Vagina (tissue), 2 donors: ENCODE measurements around the gene NHERF2. TPM values are rescaled to one million over a fixed set of nuclear protein-coding genes. Genes with fewer than 3 reads are reported as not detected.

ENCODE experiments used
- DNase-seq, 2 donors: peaks; one replicate each; pipeline ENCODE4 v3.0.0-alpha.2; 2017; ENCODE audit errors: extremely low spot score in 2 of 2
- H3K27ac ChIP-seq: fragments of 200-600 bp; sonication (generic); one replicate; pipeline ENCODE4 v1.5.1; 2019
- H3K27me3 ChIP-seq: fragments of 200-600 bp; sonication (generic); one replicate; pipeline ENCODE4 v1.5.1; 2019
- H3K36me3 ChIP-seq, 2 donors: fragments of 200-600 bp; sonication (generic); one replicate each; pipeline ENCODE4 v1.5.1; 2017 to 2019
- H3K4me1 ChIP-seq: fragments of 200-600 bp; sonication (generic); one replicate; pipeline ENCODE4 v1.5.1; 2019
- H3K4me3 ChIP-seq, 2 donors: fragments of 200-600 bp; sonication (generic); 1 replicate in 1 of 2; 2 replicates in 1 of 2; pipeline ENCODE4 v1.5.1; 2016 to 2019
- H3K9me3 ChIP-seq: fragments of 200-600 bp; sonication (generic); one replicate; pipeline ENCODE4 v1.5.1; 2019
- CTCF ChIP-seq, 3 experiments: fragments of 450-650 bp in 2 of 3; fragments of 200-600 bp in 1 of 3; sonication (generic) in 1 of 3; IDR thresholded peaks; one replicate each; pipeline ENCODE4 v1.5.1; 2017 to 2019; ENCODE audit warnings: antibody characterized with exemption in 3 of 3, mild to moderate bottlenecking in 2 of 3, moderate library complexity in 2 of 3
- POLR2A ChIP-seq, 2 donors: fragments of 450-650 bp; IDR thresholded peaks; one replicate each; pipeline ENCODE4 v1.6.1; 2017; ENCODE audit warnings: antibody characterized with exemption in 2 of 2, mild to moderate bottlenecking in 2 of 2, moderate library complexity in 2 of 2
- POLR2AphosphoS5 ChIP-seq, 2 donors: sonication (generic); formaldehyde crosslinking; IDR thresholded peaks; one replicate each; pipeline ENCODE4 v1.9.0; 2017; ENCODE audit warnings: antibody characterized with exemption in 2 of 2, mild to moderate bottlenecking in 2 of 2, low read depth in 1 of 2; ENCODE audit not compliant: insufficient read depth in 1 of 2
- intact Hi-C: fragments of 100-400 bp; cut with DNase I; formaldehyde crosslinking; loops from one replicate; pipeline ENCODE4 v1.15.1; 2023
- total RNA-seq: library from RNA; depleted of rRNA; stranded (reverse); fragments of >200 nt; gene quantifications from one replicate; pipeline ENCODE4 v1.2.3, GENCODE V29; 2016

Gene NHERF2
- total RNA-seq, 1 donor from 2014 or later, result 44.7 TPM

- H3K4me1 ChIP-seq, result peaks cover 70% of the 10 kb centered on the region
- H3K27ac ChIP-seq, result peak overlapping the region; percentile 73
- H3K4me3 ChIP-seq, result peak overlapping the region in 1 of 2 donors; percentile 24
Measured at GRCh38 chr16:2024032-2024420, 2.7 kb upstream of the NHERF2 start.

GRCh38 chr16:2025251-2025650, 1.5 kb upstream of the NHERF2 start:
- H3K4me1 ChIP-seq, result peaks cover 71% of the 10 kb centered on the region
- intact Hi-C loops, result no loop called here
- no peaks in the 10 kb centered on the region for H3K9me3 ChIP-seq
- H3K4me3 ChIP-seq, result no peak overlapping the region
- TF ChIP-seq POLR2A (IDR thresholded peaks at IDR 0.05) (no peak), CTCF (IDR thresholded peaks at IDR 0.05) (no peak)
- H3K27ac ChIP-seq, result no peak overlapping the region
- no peak for DNase-seq
- H3K36me3 ChIP-seq, result no peaks in the 10 kb centered on the region
- H3K27me3 ChIP-seq, result peaks cover 2% of the 10 kb centered on the region

More at GRCh38 chr16:2024032-2024420, 2.7 kb upstream of the NHERF2 start:
- Histone ChIP-seq H3K36me3 (no peaks in the 10 kb centered on the region), H3K9me3 (no peaks in the 10 kb centered on the region), H3K27me3 (peaks cover 11% of the 10 kb centered on the region)
- DNase-seq, result no peak
- TF ChIP-seq POLR2A (IDR thresholded peaks at IDR 0.05) (no peak), POLR2AphosphoS5 (IDR thresholded peaks at IDR 0.05; ENCODE audit: insufficient read depth in 1 of 2, low read depth in 1 of 2) (no peak), CTCF (IDR thresholded peaks at IDR 0.05) (no peak)
- intact Hi-C loops, result loop anchor here (5.0 kb wide), 1 partner anchor 118 kb away; no protein-coding TSS in a partner anchor

GRCh38 chr16:2025878-2026460, 733 bp upstream of the NHERF2 start:
- Histone ChIP-seq H3K4me1 (peaks cover 72% of the 10 kb centered on the region), H3K36me3 (no peaks in the 10 kb centered on the region), H3K9me3 (no peaks in the 10 kb centered on the region), H3K4me3 (peak overlapping the region; percentile 67 to 81), H3K27ac (peak overlapping the region; percentile 81), H3K27me3 (no peaks in the 10 kb centered on the region)
- DNase-seq, result no peak
- intact Hi-C loops, result no loop called here
- TF ChIP-seq POLR2AphosphoS5 (IDR thresholded peaks at IDR 0.05; ENCODE audit: insufficient read depth in 1 of 2, low read depth in 1 of 2), result no peak
- TF ChIP-seq CTCF (IDR thresholded peaks at IDR 0.05), result no peak
- no peak for TF ChIP-seq POLR2A (IDR thresholded peaks at IDR 0.05)

GRCh38 chr16:2027024-2028010, 615 bp downstream of the NHERF2 start:
- H3K27me3 ChIP-seq, result no peaks in the 10 kb centered on the region
- no peak for DNase-seq
- H3K9me3 ChIP-seq, result no peaks in the 10 kb centered on the region
- TF ChIP-seq POLR2AphosphoS5 (IDR thresholded peaks at IDR 0.05; ENCODE audit: insufficient read depth in 1 of 2, low read depth in 1 of 2) (no peak), CTCF (IDR thresholded peaks at IDR 0.05) (no peak), POLR2A (IDR thresholded peaks at IDR 0.05) (no peak)
- peak overlapping the region; percentile 67 to 81 for H3K4me3 ChIP-seq
- intact Hi-C loops, result no loop called here
- H3K36me3 ChIP-seq, result no peaks in the 10 kb centered on the region
- H3K27ac ChIP-seq, result peak overlapping the region; percentile 52
- H3K4me1 ChIP-seq, result peaks cover 83% of the 10 kb centered on the region
